Keratinocyte (primary cell): ENCODE data around the gene DENND2A.

ENCODE experiments used
- CTCF ChIP-seq, 3 experiments: IDR thresholded peaks in 1 of 3; conservative IDR thresholded peaks in 1 of 3; optimal IDR thresholded peaks in 1 of 3; 2 replicates in 2 of 3; 3 replicates in 1 of 3; pipeline versions ENCODE3 to v1.5.1; 2011; ENCODE audit warnings: low read length in 3 of 3, mild to moderate bottlenecking in 3 of 3, moderate library complexity in 2 of 3, control low read depth in 1 of 3, inconsistent platforms in 1 of 3; ENCODE audit not compliant: insufficient read depth in 2 of 3; ENCODE audit errors: extremely low read depth in 1 of 3
- EZH2 ChIP-seq: IDR thresholded peaks from one replicate; pipeline ENCODE4 v1.6.1; 2012; ENCODE audit warnings: inconsistent platforms, mild to moderate bottlenecking, low read length, moderate library complexity

- TF ChIP-seq CTCF (optimal IDR thresholded peaks at IDR 0.05 in 1 of 3, IDR thresholded peaks at IDR 0.05 in 1 of 3, conservative IDR thresholded peaks at IDR 0.05 in 1 of 3; ENCODE audit: extremely low read depth in 1 of 3, insufficient read depth in 2 of 3, low read length in 3 of 3) = no peak
- no peak for TF ChIP-seq EZH2
These were observed 63.0 kb downstream of the DENND2A start for GRCh38 chr7:140577651-140578050.
